SJCRH30 (cell line): Measurements from ENCODE around the gene MPV17L2. TPM values are rescaled to one million over a fixed set of nuclear protein-coding genes. Genes with fewer than 3 reads are reported as not detected.

Source experiments
- DNase-seq, 2 experiments: peaks; one replicate each; pipeline ENCODE4 v3.0.0-alpha.2; 2015 to 2020
- H3K27ac ChIP-seq: fragments of 250-450 bp; sonication (Bioruptor Pico); 2 replicates; pipeline ENCODE4 v1.5.1; 2020; ENCODE audit warnings: mild to moderate bottlenecking, moderate library complexity
- H3K27me3 ChIP-seq: fragments of 250-450 bp; sonication (Bioruptor Pico); 2 replicates; pipeline ENCODE4 v1.5.1; 2020; ENCODE audit warnings: mild to moderate bottlenecking, moderate library complexity
- H3K36me3 ChIP-seq: fragments of 250-450 bp; sonication (Bioruptor Pico); 2 replicates; pipeline ENCODE4 v1.5.1; 2020; ENCODE audit warnings: mild to moderate bottlenecking, moderate library complexity
- H3K4me1 ChIP-seq: fragments of 250-450 bp; sonication (Bioruptor Pico); 2 replicates; pipeline ENCODE4 v1.5.1; 2020; ENCODE audit warnings: mild to moderate bottlenecking, moderate library complexity
- H3K4me3 ChIP-seq: fragments of 250-450 bp; sonication (Bioruptor Pico); 2 replicates; pipeline ENCODE4 v1.5.1; 2020; ENCODE audit warnings: mild to moderate bottlenecking, moderate library complexity
- H3K9me3 ChIP-seq: fragments of 250-450 bp; sonication (Bioruptor Pico); replicated peaks from 2 replicates; pipeline ENCODE4 v1.5.1; 2020; ENCODE audit warnings: mild to moderate bottlenecking, moderate library complexity
- total RNA-seq: library from RNA; depleted of rRNA; stranded (reverse); fragments of >200 nt; shearing (Covaris generic); gene quantifications from 2 replicates; pipeline ENCODE4 v1.2.3, GENCODE V29; 2014; rRNA removed

The MPV17L2 gene
- 31.3 and 31.7 TPM in 2 replicates for total RNA-seq

- peak within 1 kb of the TSS; percentile 29 for H3K27ac ChIP-seq
- H3K4me3 ChIP-seq = peak within 1 kb of the TSS; percentile 80
- H3K36me3 ChIP-seq = no peaks in the 10 kb centered on the region
- H3K9me3 ChIP-seq = no peaks in the 10 kb centered on the region
- H3K4me1 ChIP-seq = no peaks in the 10 kb centered on the region
- no peaks in the 10 kb centered on the region for H3K27me3 ChIP-seq
- peak; percentile 100 for DNase-seq
These were observed at the start of gene MPV17L2 for GRCh38 chr19:18192673-18193387. MPV17L2 (plus strand) TSS chr19:18193218; CDS start chr19:18193282, 64 bp downstream.

GRCh38 chr19:18143902-18144301 lies 49.1 kb upstream of the MPV17L2 start:
- no peak overlapping the region for H3K4me3 ChIP-seq
- no peaks in the 10 kb centered on the region for H3K9me3 ChIP-seq
- no peak for DNase-seq
- H3K27ac ChIP-seq = no peak overlapping the region
- H3K4me1 ChIP-seq = no peaks in the 10 kb centered on the region
- no peaks in the 10 kb centered on the region for H3K27me3 ChIP-seq
- H3K36me3 ChIP-seq = peaks cover 11% of the 10 kb centered on the region

- no peak for DNase-seq
- Histone ChIP-seq H3K27ac (no peak overlapping the region), H3K27me3 (no peaks in the 10 kb centered on the region), H3K9me3 (no peaks in the 10 kb centered on the region), H3K4me1 (no peaks in the 10 kb centered on the region), H3K4me3 (no peak overlapping the region), H3K36me3 (peaks cover 11% of the 10 kb centered on the region)
These were observed 48.7 kb upstream of the MPV17L2 start for GRCh38 chr19:18144361-18144760.

- Histone ChIP-seq H3K27me3 (no peaks in the 10 kb centered on the region), H3K27ac (no peak overlapping the region), H3K4me3 (no peak overlapping the region), H3K9me3 (no peaks in the 10 kb centered on the region), H3K36me3 (peaks cover 11% of the 10 kb centered on the region), H3K4me1 (no peaks in the 10 kb centered on the region)
- DNase-seq = no peak
These were observed 48.1 kb upstream of the MPV17L2 start for GRCh38 chr19:18144906-18145305.

GRCh38 chr19:18145391-18145999 lies 47.5 kb upstream of the MPV17L2 start:
- no peak for DNase-seq
- no peak overlapping the region for H3K27ac ChIP-seq
- H3K36me3 ChIP-seq = peaks cover 7% of the 10 kb centered on the region; the same call in 1 of the 2 replicates
- no peaks in the 10 kb centered on the region for H3K4me1 ChIP-seq
- H3K9me3 ChIP-seq = no peaks in the 10 kb centered on the region
- no peaks in the 10 kb centered on the region for H3K27me3 ChIP-seq
- no peak overlapping the region for H3K4me3 ChIP-seq

GRCh38 chr19:18147396-18147795 lies 45.6 kb upstream of the MPV17L2 start:
- no peaks in the 10 kb centered on the region for H3K27me3 ChIP-seq
- no peak overlapping the region for H3K27ac ChIP-seq
- no peak overlapping the region for H3K4me3 ChIP-seq
- peaks cover 6% of the 10 kb centered on the region; the same call in 1 of the 2 replicates for H3K4me1 ChIP-seq
- no peaks in the 10 kb centered on the region for H3K9me3 ChIP-seq
- no peak for DNase-seq
- peaks cover 7% of the 10 kb centered on the region; the same call in 1 of the 2 replicates for H3K36me3 ChIP-seq

- H3K4me1 ChIP-seq = peaks cover 6% of the 10 kb centered on the region; the same call in 1 of the 2 replicates
- no peak overlapping the region for H3K4me3 ChIP-seq
- no peaks in the 10 kb centered on the region for H3K27me3 ChIP-seq
- H3K9me3 ChIP-seq = no peaks in the 10 kb centered on the region
- H3K36me3 ChIP-seq = peaks cover 7% of the 10 kb centered on the region; the same call in 1 of the 2 replicates
- H3K27ac ChIP-seq = no peak overlapping the region
- no peak for DNase-seq
These were observed 43.4 kb upstream of the MPV17L2 start for GRCh38 chr19:18149596-18149975.

- no peaks in the 10 kb centered on the region; the same call in 1 of the 2 replicates for H3K36me3 ChIP-seq
- H3K9me3 ChIP-seq = no peaks in the 10 kb centered on the region
- no peak overlapping the region; the same call in 1 of the 2 replicates for H3K27ac ChIP-seq
- no peak for DNase-seq
- H3K4me1 ChIP-seq = peaks cover 6% of the 10 kb centered on the region; the same call in 1 of the 2 replicates
- no peak overlapping the region for H3K4me3 ChIP-seq
- no peaks in the 10 kb centered on the region for H3K27me3 ChIP-seq
These were observed 42.0 kb upstream of the MPV17L2 start for GRCh38 chr19:18150776-18151624.

- H3K27ac ChIP-seq = peak overlapping the region; percentile 69
- H3K27me3 ChIP-seq = no peaks in the 10 kb centered on the region
- H3K36me3 ChIP-seq = no peaks in the 10 kb centered on the region
- peak overlapping the region; percentile 75 for H3K4me3 ChIP-seq
- H3K9me3 ChIP-seq = no peaks in the 10 kb centered on the region
- peaks cover 17% of the 10 kb centered on the region for H3K4me1 ChIP-seq
- DNase-seq = peak; percentile 99 to 100
These were observed 40.6 kb upstream of the MPV17L2 start for GRCh38 chr19:18152442-18152816.

- peak; percentile 100 for DNase-seq
- no peaks in the 10 kb centered on the region for H3K27me3 ChIP-seq
- peak within 1 kb of the TSS; percentile 75 for H3K4me3 ChIP-seq
- no peaks in the 10 kb centered on the region for H3K9me3 ChIP-seq
- H3K27ac ChIP-seq = peak within 1 kb of the TSS; percentile 69
- H3K36me3 ChIP-seq = no peaks in the 10 kb centered on the region
- peaks cover 18% of the 10 kb centered on the region for H3K4me1 ChIP-seq
These were observed 40.0 kb upstream of the MPV17L2 start, which contains the start of gene PIK3R2 for GRCh38 chr19:18152817-18153555. PIK3R2 (plus strand) TSS chr19:18153163; CDS start chr19:18155880, 2,717 bp downstream.

GRCh38 chr19:18153556-18154134 lies 39.4 kb upstream of the MPV17L2 start:
- H3K36me3 ChIP-seq = no peaks in the 10 kb centered on the region
- no peak for DNase-seq
- H3K27ac ChIP-seq = peak overlapping the region; percentile 40; the same call in 1 of the 2 replicates
- no peaks in the 10 kb centered on the region for H3K27me3 ChIP-seq
- H3K4me3 ChIP-seq = peak overlapping the region; percentile 75
- H3K9me3 ChIP-seq = no peaks in the 10 kb centered on the region
- H3K4me1 ChIP-seq = peaks cover 20% of the 10 kb centered on the region

GRCh38 chr19:18155095-18156087 lies 37.6 kb upstream of the MPV17L2 start:
- H3K9me3 ChIP-seq = no peaks in the 10 kb centered on the region
- H3K27ac ChIP-seq = no peak overlapping the region
- DNase-seq = no peak
- H3K36me3 ChIP-seq = no peaks in the 10 kb centered on the region
- no peak overlapping the region for H3K4me3 ChIP-seq
- peaks cover 20% of the 10 kb centered on the region for H3K4me1 ChIP-seq
- no peaks in the 10 kb centered on the region for H3K27me3 ChIP-seq

- no peaks in the 10 kb centered on the region for H3K27me3 ChIP-seq
- DNase-seq = no peak
- no peak overlapping the region for H3K27ac ChIP-seq
- H3K9me3 ChIP-seq = no peaks in the 10 kb centered on the region
- peaks cover 20% of the 10 kb centered on the region for H3K4me1 ChIP-seq
- no peaks in the 10 kb centered on the region for H3K36me3 ChIP-seq
- no peak overlapping the region for H3K4me3 ChIP-seq
These were observed 36.8 kb upstream of the MPV17L2 start for GRCh38 chr19:18156268-18156667.
